ENCODE results near the gene TPPP. TPM values are rescaled to one million over a fixed set of nuclear protein-coding genes. Genes with fewer than 3 reads are reported as not detected.

TPPP gene
- total and polyA plus RNA-seq, 2 experiments from 2014 or later, result 3.7 to 7.7 TPM

DNA sequence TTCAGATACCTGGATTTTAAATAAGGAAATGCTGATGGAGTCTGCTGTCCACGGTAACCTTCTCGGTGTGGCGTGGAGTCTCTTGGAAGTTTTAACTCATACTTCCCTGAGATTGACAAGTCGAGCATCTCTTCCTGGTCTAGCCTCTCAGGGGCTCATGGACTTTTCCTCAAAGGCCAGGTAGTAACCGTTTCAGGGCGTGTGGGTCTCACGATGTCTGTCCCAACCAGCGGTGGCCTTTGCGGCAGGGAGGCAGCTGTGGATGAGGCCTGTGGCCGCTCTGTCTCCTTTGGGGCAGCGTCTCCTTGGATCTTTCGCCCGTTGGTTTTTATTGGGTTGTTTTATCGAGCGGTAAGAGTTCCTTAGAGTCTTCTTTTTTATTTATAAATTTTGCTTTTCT lies 48.2 kb downstream of the TPPP start:
- no peak overlapping the region for H3K27ac ChIP-seq
- H3K27me3 ChIP-seq, result no peaks in the 10 kb centered on the region
- DNase-seq (ENCODE audit: low read depth in 1 of 2, low spot score in 1 of 2), result no peak
- H3K4me1 ChIP-seq (ENCODE audit: low read depth), result no peaks in the 10 kb centered on the region
- H3K9me3 ChIP-seq (ENCODE audit: low read depth), result no peaks in the 10 kb centered on the region
- TF ChIP-seq, protein P1, sequence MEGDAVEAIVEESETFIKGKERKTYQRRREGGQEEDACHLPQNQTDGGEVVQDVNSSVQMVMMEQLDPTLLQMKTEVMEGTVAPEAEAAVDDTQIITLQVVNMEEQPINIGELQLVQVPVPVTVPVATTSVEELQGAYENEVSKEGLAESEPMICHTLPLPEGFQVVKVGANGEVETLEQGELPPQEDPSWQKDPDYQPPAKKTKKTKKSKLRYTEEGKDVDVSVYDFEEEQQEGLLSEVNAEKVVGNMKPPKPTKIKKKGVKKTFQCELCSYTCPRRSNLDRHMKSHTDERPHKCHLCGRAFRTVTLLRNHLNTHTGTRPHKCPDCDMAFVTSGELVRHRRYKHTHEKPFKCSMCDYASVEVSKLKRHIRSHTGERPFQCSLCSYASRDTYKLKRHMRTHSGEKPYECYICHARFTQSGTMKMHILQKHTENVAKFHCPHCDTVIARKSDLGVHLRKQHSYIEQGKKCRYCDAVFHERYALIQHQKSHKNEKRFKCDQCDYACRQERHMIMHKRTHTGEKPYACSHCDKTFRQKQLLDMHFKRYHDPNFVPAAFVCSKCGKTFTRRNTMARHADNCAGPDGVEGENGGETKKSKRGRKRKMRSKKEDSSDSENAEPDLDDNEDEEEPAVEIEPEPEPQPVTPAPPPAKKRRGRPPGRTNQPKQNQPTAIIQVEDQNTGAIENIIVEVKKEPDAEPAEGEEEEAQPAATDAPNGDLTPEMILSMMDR (IDR thresholded peaks at IDR 0.05; ENCODE audit: low read depth, low read length), result no peak
- H3K4me3 ChIP-seq, result no peak overlapping the region
- H3K36me3 ChIP-seq, result peaks cover 10% of the 10 kb centered on the region

DNA sequence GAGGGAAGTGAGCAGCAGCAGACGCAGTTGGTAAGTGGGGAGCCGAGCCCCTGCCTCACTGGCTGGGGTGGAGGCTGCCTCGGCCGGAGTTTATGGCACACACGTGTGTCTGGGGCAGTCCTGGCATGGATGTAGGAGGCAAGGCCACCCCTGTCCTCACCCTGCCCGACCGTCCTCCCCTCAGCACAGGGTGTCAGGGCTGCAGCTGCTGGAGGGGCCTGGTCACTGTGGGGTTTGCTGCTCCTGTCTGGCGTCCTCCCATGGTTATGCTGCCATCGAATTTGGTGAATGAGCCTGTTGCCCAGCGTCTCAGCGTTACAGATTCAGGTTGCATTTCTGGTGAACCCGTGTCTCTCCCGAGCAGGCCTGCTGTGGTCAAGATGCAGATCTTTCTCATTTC lies 48.6 kb downstream of the TPPP start:
- Histone ChIP-seq H3K4me3 (no peak overlapping the region), H3K36me3 (peaks cover 10% of the 10 kb centered on the region), H3K27me3 (no peaks in the 10 kb centered on the region), H3K9me3 (ENCODE audit: low read depth) (no peaks in the 10 kb centered on the region), H3K4me1 (ENCODE audit: low read depth) (no peaks in the 10 kb centered on the region), H3K27ac (no peak overlapping the region)
- DNase-seq (ENCODE audit: low read depth in 1 of 2, low spot score in 1 of 2), result no peak
- TF ChIP-seq, protein P1 (IDR thresholded peaks at IDR 0.05; ENCODE audit: low read depth, low read length), result no peak

DNA sequence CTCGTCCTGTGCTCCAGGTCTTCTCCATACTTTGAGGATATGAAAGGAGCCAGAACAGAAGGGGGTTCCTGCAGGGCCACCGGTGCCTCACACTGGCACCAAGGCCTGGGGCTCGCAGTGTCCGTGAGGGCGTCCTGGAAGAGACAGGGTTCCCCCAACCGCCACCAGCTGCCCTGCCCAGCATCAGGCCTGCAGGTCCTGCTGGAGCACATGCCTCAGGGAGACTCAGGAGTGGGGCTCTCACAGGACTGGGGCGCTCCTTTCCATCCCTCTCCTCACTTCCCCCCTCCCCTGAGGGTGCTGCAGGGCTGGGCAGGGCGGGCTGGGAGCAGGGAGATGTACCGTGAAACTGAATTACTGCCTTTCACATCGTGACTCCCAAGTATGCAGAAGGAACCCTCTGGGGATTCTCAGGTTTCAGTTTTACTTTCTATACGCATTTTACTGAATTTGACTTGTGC lies 49.3 kb downstream of the TPPP start:
- Histone ChIP-seq H3K4me1 (ENCODE audit: low read depth) (no peaks in the 10 kb centered on the region), H3K36me3 (peaks cover 10% of the 10 kb centered on the region), H3K9me3 (ENCODE audit: low read depth) (no peaks in the 10 kb centered on the region), H3K27me3 (no peaks in the 10 kb centered on the region), H3K27ac (no peak overlapping the region), H3K4me3 (no peak overlapping the region)
- TF ChIP-seq, protein P1 (IDR thresholded peaks at IDR 0.05; ENCODE audit: low read depth, low read length), result no peak
- DNase-seq (ENCODE audit: low read depth in 1 of 2, low spot score in 1 of 2), result no peak

DNA sequence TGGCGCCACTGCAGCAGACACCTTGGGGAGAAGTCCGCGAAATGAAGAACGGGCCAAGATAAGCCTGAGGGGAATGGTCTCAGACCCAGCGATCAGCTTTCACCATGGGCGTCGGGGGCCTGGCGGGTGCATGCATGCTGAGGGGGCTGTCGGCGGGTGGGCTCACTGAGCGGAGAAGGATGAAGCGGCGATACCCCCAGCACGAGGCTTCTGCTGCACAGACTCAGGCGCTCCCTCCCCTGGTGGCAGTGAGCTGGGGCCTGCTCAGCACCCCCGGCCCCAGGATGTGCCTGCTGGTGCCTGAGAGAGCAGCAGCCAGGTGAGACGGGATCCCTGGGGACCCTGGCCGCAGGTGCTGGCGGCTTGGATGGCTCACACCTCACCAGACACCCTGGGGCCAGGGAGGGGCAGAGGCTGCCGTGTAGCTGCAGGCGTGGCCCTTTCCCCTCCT lies 49.8 kb downstream of the TPPP start:
- Histone ChIP-seq H3K4me3 (no peak overlapping the region), H3K9me3 (ENCODE audit: low read depth) (no peaks in the 10 kb centered on the region), H3K36me3 (peaks cover 10% of the 10 kb centered on the region), H3K4me1 (ENCODE audit: low read depth) (no peaks in the 10 kb centered on the region), H3K27ac (no peak overlapping the region), H3K27me3 (no peaks in the 10 kb centered on the region)
- no peak for DNase-seq (ENCODE audit: low read depth in 1 of 2, low spot score in 1 of 2)
- TF ChIP-seq, protein P1 (IDR thresholded peaks at IDR 0.05; ENCODE audit: low read depth, low read length), result no peak

DNA sequence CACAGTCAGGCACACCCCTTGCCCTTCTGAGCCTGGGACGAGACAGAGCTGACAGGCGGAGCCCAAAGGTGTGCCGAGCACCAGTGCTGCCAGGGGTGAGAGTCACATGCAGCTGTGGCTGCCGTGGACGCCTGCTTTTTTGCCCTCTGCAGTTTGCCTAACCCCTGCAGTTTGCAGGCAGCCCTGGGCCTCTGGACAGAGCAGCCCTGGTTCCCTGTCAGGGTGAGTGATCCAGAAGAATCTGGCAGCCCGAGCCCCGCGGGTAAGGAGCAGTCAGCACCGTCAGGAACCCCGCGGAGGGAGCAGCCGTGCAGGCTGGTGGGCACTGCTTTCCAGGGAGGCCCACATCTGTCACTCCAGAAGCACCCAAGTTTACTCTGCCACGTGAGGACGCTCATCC lies 50.7 kb downstream of the TPPP start:
- H3K36me3 ChIP-seq, result peaks cover 10% of the 10 kb centered on the region
- no peaks in the 10 kb centered on the region for H3K9me3 ChIP-seq (ENCODE audit: low read depth)
- H3K4me1 ChIP-seq (ENCODE audit: low read depth), result no peaks in the 10 kb centered on the region
- DNase-seq (ENCODE audit: low read depth in 1 of 2, low spot score in 1 of 2), result no peak
- TF ChIP-seq, protein P1 (IDR thresholded peaks at IDR 0.05; ENCODE audit: low read depth, low read length), result no peak
- H3K4me3 ChIP-seq, result no peak overlapping the region
- no peak overlapping the region for H3K27ac ChIP-seq
- no peaks in the 10 kb centered on the region for H3K27me3 ChIP-seq

DNA sequence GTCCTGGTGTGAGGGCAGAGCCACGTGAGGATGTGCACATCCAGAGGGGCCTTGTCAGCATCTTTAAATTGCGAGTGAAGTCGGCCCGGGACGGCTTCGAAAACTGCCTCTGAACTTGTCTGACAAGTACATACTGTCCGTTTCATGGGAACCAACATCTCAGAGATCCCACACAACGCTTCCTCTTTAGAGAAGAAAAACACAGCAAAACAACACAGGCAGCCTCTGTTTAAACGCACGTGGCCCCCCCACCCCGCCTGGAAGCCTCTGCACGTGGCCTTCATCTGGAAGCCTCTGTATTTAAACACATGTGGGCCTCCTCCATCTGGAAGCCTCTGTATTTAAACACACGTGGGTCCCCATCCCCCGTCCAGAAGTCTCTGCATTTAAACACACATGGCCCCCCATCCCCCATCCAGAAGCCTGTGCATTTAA lies 51.8 kb downstream of the TPPP start:
- H3K4me1 ChIP-seq (ENCODE audit: low read depth), result no peaks in the 10 kb centered on the region
- H3K9me3 ChIP-seq (ENCODE audit: low read depth), result no peaks in the 10 kb centered on the region
- H3K4me3 ChIP-seq, result no peak overlapping the region
- H3K27ac ChIP-seq, result no peak overlapping the region
- H3K27me3 ChIP-seq, result no peaks in the 10 kb centered on the region
- no peak for DNase-seq (ENCODE audit: low read depth in 1 of 2, low spot score in 1 of 2)
- H3K36me3 ChIP-seq, result peaks cover 10% of the 10 kb centered on the region
- TF ChIP-seq, protein P1 (IDR thresholded peaks at IDR 0.05; ENCODE audit: low read depth, low read length), result no peak

Measured in cardiac muscle cell (in vitro differentiated cells and primary cell).